ENCODE data around the gene OSBPL2.

- TF ChIP-seq CTCF (IDR thresholded peaks at IDR 0.05 in 8 of 11, conservative IDR thresholded peaks at IDR 0.05 in 3 of 11) (no peak), POLR2A (IDR thresholded peaks at IDR 0.05) (no peak), POLR2AphosphoS5 (IDR thresholded peaks at IDR 0.05) (peak in 1 of 3 donors; percentile 17)
Observed at GRCh38 chr20:62323146-62323979, 85.0 kb downstream of the OSBPL2 start.

Data from spleen (tissue), 7 donors.